ENCODE data around the gene KRT76.

The KRT76 gene

GRCh38 chr12:52776913-52777395 is at the start of gene KRT76:
TSS of gene KRT76 (minus strand) at chr12:52777345. CDS start at chr12:52777291, 54 bp downstream.
- no peak for DNase-seq

- DNase-seq: no peak
These were observed 48.8 kb upstream of the KRT76 start for GRCh38 chr12:52825961-52826360.

- no peak for DNase-seq
These were observed 47.7 kb upstream of the KRT76 start for GRCh38 chr12:52824741-52825410.

- no peak for DNase-seq
These were observed 46.8 kb upstream of the KRT76 start for GRCh38 chr12:52823761-52824450.

- DNase-seq: no peak
These were observed 45.8 kb upstream of the KRT76 start for GRCh38 chr12:52822771-52823510.

- DNase-seq: no peak
These were observed 44.9 kb upstream of the KRT76 start for GRCh38 chr12:52821826-52822660.

GRCh38 chr12:52821071-52821730 is 44.1 kb upstream of the KRT76 start:
- DNase-seq: no peak

- DNase-seq: no peak
These were observed 43.4 kb upstream of the KRT76 start for GRCh38 chr12:52820521-52820920.

GRCh38 chr12:52819731-52820510 is 42.8 kb upstream of the KRT76 start:
- DNase-seq: no peak

- no peak for DNase-seq
These were observed 41.8 kb upstream of the KRT76 start for GRCh38 chr12:52818887-52819420.

GRCh38 chr12:52818388-52818787 is 41.2 kb upstream of the KRT76 start:
- no peak for DNase-seq

- DNase-seq: no peak
These were observed 40.6 kb upstream of the KRT76 start for GRCh38 chr12:52817699-52818238.

- DNase-seq: no peak
These were observed 40.0 kb upstream of the KRT76 start for GRCh38 chr12:52817003-52817698.

GRCh38 chr12:52815676-52816588 is 38.8 kb upstream of the KRT76 start:
- no peak for DNase-seq

GRCh38 chr12:52815161-52815560 is 38.0 kb upstream of the KRT76 start:
- DNase-seq: no peak

- DNase-seq: no peak
These were observed 37.6 kb upstream of the KRT76 start for GRCh38 chr12:52814710-52815155.

- DNase-seq: no peak
These were observed 37.0 kb upstream of the KRT76 start, which contains the start of gene KRT4 for GRCh38 chr12:52813885-52814709. TSS of gene KRT4 (minus strand) at chr12:52814116. CDS start at chr12:52814058, 58 bp downstream.
